HG03139 (cell line): ENCODE results near the gene ATXN1L.
"Not testable (repeated sequence)": the region's sequence is repeated elsewhere in the genome, so short reads cannot be mapped to it uniquely, and the experiment has no call there.

Experiments used
- ATAC-seq: cut with Tn5 transposase; IDR thresholded peaks from one replicate; pipeline ENCODE4 v1.9.1; 2021; ENCODE audit not compliant: unreplicated experiment

Gene ATXN1L

DNA sequence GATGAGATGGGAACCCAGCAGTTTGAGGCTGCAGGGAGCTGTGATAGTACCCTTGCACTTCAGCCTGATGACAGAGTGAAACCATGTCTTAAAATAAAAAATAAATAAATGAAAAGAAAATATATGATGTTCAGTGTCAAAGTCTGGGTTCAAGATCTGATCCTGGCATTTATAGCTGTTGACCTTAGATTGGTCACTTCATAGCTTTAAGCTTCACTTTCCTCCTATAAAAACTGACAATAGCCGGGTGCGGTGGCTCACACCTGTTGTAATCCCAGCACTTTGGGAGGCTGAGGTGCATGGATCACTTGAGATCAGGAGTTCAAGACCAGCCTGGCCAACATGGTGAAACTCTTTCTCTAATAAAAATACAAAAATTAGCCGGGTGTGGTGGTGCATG lies 43.4 kb downstream of the ATXN1L start:
- no peak for ATAC-seq

GRCh38 chr16:71893888-71894228 lies 48.1 kb downstream of the ATXN1L start:
- ATAC-seq = no peak

- ATAC-seq = peak; percentile 13
These were observed 48.6 kb downstream of the ATXN1L start for GRCh38 chr16:71894229-71894920.

DNA sequence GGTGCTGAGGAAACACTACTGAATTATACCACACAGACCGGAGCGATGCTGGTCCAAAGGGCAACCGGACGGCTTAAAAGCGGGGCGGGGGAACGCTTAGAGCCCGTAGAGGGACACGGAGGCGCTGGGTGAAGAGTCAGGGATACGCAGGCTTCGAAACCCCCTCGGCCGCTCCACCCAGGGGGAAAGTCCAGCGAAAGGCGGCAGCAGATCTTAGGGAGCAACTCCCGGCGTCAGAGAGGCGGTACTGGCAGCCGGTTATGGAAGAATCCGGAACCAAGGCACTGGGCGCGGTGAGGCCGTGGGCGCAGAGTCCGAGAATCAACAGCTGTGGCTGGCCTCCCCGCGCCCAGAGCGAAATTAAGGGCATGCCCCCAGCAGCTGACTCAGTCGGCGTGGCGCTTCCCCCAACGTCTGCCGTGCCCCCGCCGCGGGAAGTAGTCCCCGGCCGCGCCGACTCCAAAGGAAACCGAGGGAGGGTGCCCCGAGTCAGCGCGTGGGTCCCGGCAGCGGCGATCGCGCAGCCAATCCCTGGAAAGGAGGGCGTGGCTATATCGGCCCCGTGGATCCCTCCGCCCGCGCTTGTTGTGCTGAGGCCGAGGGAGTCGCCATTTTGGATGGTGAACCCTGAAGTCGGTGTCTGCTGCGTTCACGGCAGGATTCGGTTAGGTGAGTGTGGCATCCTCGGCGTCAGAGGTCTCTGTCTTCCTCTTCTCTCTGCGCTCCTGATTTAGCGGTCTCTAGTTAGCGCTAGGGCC lies 49.3 kb downstream of the ATXN1L start, which contains the start of gene IST1:
Gene IST1 (plus strand): TSS at position 611 of the 758 bp plus-strand sequence. CDS start 20,110 bp downstream, outside the sequence.
- ATAC-seq = peak; percentile 72

DNA sequence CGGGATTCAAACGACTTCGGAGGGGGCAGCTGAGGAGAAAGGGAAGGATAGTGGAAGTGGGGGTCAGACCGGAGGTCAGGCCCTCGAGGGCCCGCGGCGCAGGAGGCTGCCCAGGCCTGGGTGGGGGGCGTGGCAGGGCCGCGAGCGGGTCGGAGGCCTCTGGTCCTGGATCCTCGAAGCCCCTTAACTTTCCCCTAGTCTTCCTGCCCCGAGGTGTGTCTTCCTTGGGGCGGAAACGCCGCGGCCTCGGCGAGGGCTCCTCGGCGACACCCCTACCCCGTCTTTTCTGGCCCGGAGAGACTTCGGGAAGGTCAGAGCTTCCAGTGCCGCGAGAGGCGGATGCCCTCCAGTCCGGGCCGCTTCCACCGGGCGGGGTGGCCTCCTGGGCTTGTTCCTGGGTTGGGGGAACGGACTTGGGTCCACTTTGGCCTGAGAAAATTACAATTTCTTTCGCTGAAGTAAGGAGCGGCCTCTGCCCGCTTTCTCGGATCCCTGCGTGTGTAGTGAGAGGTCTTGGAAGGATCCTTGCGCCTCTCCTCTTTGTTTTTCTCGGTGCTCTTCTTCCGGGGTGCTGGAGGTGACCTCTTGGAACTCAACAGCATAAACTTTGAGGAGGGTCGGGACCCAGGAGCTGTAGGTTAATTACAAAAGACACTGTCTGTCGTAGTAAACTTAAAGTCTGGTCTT lies 50.0 kb downstream of the ATXN1L start:
- ATAC-seq = peak; percentile 23

DNA sequence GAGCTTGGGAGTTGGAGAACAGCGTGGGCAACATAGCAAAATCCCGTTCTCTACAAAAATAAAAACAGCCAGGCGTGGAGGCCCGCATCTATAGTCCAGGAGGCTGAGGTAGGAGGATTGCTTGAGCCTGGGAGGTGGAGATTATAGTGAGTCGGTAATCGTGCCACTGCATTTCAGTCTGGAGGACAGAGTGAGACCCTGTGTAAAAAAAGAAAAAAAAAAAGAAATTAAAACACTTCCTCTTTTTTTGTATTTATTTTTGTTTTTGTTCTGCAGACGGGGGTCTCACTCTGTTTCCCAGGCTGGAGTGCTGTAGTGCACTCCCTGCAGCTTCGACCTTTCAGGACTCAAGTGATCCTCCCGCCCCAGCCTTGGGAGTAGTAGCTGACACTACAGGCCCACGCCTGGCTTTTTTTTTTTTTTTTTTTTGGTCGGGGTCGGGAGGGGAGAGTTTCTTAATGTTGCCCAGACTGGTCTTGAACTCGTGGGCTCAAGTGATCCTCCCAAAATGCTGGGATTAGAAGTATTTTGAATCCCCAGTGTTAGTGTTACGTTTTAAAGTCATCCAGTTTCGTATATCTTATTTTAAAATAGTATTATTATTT lies 51.1 kb downstream of the ATXN1L start:
- no peak for ATAC-seq

DNA sequence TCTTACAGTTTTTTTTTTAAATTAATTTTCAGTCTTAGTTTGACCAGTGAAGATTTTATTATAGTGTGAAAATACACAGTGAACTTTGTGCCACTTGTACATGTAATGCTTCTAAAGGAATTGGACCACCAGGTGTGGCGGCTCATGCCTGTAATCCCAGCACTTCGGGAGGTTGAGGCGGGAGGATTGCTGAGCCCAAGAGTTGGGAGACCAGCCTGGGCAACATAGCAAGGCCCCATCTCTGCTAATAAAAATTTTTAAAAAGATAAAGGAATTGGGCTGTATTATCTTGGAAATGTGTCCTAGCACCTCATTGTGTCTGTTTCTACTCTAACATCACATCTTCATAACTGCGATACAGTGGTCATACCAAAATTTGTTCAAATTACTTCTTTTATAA lies 53.4 kb downstream of the ATXN1L start:
- no peak for ATAC-seq

- ATAC-seq = no peak
These were observed 57.0 kb downstream of the ATXN1L start for GRCh38 chr16:71902656-71903365.

DNA sequence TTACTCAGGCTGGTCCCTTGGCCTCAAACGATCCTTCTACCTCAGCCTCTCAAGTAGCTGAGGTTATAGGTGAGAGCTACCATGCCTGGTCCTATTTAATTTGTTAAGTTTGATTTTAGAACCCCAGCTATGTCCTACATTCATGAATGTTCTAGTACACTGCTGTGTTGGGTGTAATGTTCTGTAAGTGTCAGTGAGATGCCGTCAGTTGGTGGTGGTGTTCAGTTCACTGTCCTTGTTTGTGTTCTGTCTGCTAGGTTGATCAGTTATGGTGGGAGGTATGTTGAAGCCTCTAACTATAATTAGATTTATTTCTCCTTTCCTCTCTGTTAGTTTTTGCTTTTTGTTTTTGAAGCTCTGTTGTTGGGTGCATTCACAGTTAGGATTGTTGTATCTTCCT lies 57.8 kb downstream of the ATXN1L start:
- ATAC-seq = no peak

- ATAC-seq = no peak
These were observed 58.5 kb downstream of the ATXN1L start for GRCh38 chr16:71904239-71904638.

GRCh38 chr16:71905765-71906164 lies 60.0 kb downstream of the ATXN1L start:
- not testable (repeated sequence) for ATAC-seq
